PC-3 (cell line): Measurements from ENCODE around the gene RNU2-63P. TPM values are rescaled to one million over a fixed set of nuclear protein-coding genes. Genes with fewer than 3 reads are reported as not detected.

Source experiments
- ATAC-seq: fragments of 200-7000 bp; cut with Tn5 transposase; 2 replicates; pipeline ENCODE4 v1.9.1; 2020; ENCODE audit warnings: mild to moderate bottlenecking, moderate library complexity
- BruUV-seq: library from RNA; stranded (reverse); fragments of 400-500 nt; replicated peaks from 2 replicates; lab custom pipeline; 2021; lab: Mats Ljungman, UMichigan
- CTCF ChIA-PET: fragments of 300-600 bp; sonication (Branson Sonifier 250); formaldehyde crosslinking; loops from one replicate; lab custom pipeline; 2022; ENCODE audit warnings: antibody characterized with exemption; lab: Charles Lee
- POLR2A ChIA-PET: fragments of 300-600 bp; sonication (Branson Sonifier 250); formaldehyde crosslinking; loops from one replicate; lab custom pipeline; 2022; ENCODE audit warnings: antibody characterized with exemption; ENCODE audit not compliant: unreplicated experiment; lab: Charles Lee
- DNase-seq: peaks from one replicate; pipeline ENCODE4 v3.0.0-alpha.2; 2015
- H2AFZ ChIP-seq: fragments of 300-600 bp; sonication (generic); 2 replicates; pipeline ENCODE4 v1.6.0; 2016; ENCODE audit warnings: antibody characterized with exemption, low read length
- H3F3A ChIP-seq: fragments of 300-600 bp; sonication (generic); one replicate; pipeline ENCODE4 v1.6.0; 2017; ENCODE audit warnings: antibody characterized with exemption, low read length, control low read depth, mild to moderate bottlenecking; ENCODE audit not compliant: unreplicated experiment
- H3K27ac ChIP-seq: fragments of 300-600 bp; sonication (generic); 2 replicates; pipeline ENCODE4 v1.5.1; 2016; ENCODE audit warnings: mild to moderate bottlenecking, low read length
- H3K27me3 ChIP-seq: fragments of 300-600 bp; sonication (generic); 2 replicates; pipeline ENCODE4 v1.6.1; 2016; ENCODE audit warnings: low read length, mixed read lengths
- H3K36me3 ChIP-seq: fragments of 300-600 bp; sonication (generic); 2 replicates; pipeline ENCODE4 v1.6.1; 2016; ENCODE audit warnings: low read depth, mixed run types, low read length, mixed read lengths
- H3K4me1 ChIP-seq: fragments of 300-600 bp; sonication (generic); 2 replicates; pipeline ENCODE4 v1.5.1; 2016; ENCODE audit warnings: low read length; ENCODE audit not compliant: insufficient read depth
- H3K4me2 ChIP-seq: fragments of 300-600 bp; sonication (generic); 2 replicates; pipeline ENCODE4 v1.6.0; 2016; ENCODE audit warnings: low read length
- H3K4me3 ChIP-seq: fragments of 300-600 bp; sonication (generic); 2 replicates; pipeline ENCODE4 v1.5.1; 2016; ENCODE audit warnings: mild to moderate bottlenecking, low read length, mixed read lengths
- H3K79me2 ChIP-seq: fragments of 300-600 bp; sonication (generic); 2 replicates; pipeline ENCODE4 v1.6.1; 2017; ENCODE audit warnings: low read length, mixed read lengths
- H3K9ac ChIP-seq: fragments of 300-600 bp; sonication (generic); 2 replicates; pipeline ENCODE4 v1.6.0; 2016; ENCODE audit warnings: mild to moderate bottlenecking, low read length
- H3K9me2 ChIP-seq: fragments of 300-600 bp; sonication (generic); replicated peaks from 2 replicates; pipeline ENCODE4 v1.6.1; 2016; ENCODE audit warnings: mixed run types, low read length, mixed read lengths
- H3K9me3 ChIP-seq: fragments of 300-600 bp; sonication (generic); 2 replicates; pipeline ENCODE4 v1.6.1; 2016; ENCODE audit warnings: low read length, mixed read lengths
- H4K20me1 ChIP-seq: fragments of 300-600 bp; sonication (generic); 2 replicates; pipeline ENCODE4 v1.6.1; 2016; ENCODE audit warnings: low read length, mixed read lengths
- CTCF ChIP-seq: fragments of 300-600 bp; sonication (generic); conservative IDR thresholded peaks from 2 replicates; pipeline ENCODE4 v1.5.1; 2017; ENCODE audit warnings: antibody characterized with exemption, low read depth, mild to moderate bottlenecking, low read length
- EZH2 ChIP-seq: fragments of 300-600 bp; sonication (generic); IDR thresholded peaks from one replicate; pipeline ENCODE4 v1.6.1; 2017; ENCODE audit warnings: antibody characterized with exemption, mild to moderate bottlenecking, low read length; ENCODE audit not compliant: unreplicated experiment
- EZH2phosphoT487 ChIP-seq: fragments of 300-600 bp; sonication (generic); IDR thresholded peaks from 2 replicates; pipeline ENCODE4 v1.6.1; 2018; ENCODE audit warnings: mild to moderate bottlenecking, antibody characterized with exemption, low read length, borderline replicate concordance
- intact Hi-C: fragments of 100-400 bp; cut with micrococcal nuclease; formaldehyde crosslinking; loops from 2 replicates; pipeline ENCODE4 v1.9.0; 2023
- total RNA-seq: library from RNA; depleted of rRNA; stranded (reverse); fragments of >200 nt; gene quantifications from 2 replicates; pipeline ENCODE4 v1.2.3, GENCODE V29; 2014

The RNU2-63P gene
- total RNA-seq, 1 experiment from 2014 or later: 122 TPM

GRCh38 chr2:88054782-88055370, 38.5 kb upstream of the RNU2-63P start:
- ChIA-PET CTCF (interaction anchor here (0.7 kb wide), 1 partner anchor 17 kb away, joined by 6 read pairs; no protein-coding TSS in a partner anchor), POLR2A (no interaction called here)
- no peaks in the 10 kb centered on the region for H3K9me2 ChIP-seq
- TF ChIP-seq EZH2: no peak
- TF ChIP-seq EZH2phosphoT487: no peak
- no peak for TF ChIP-seq CTCF
- TSS peak; percentile 59 for BruUV-seq
- no peaks in the 10 kb centered on the region for H3F3A ChIP-seq
- DNase-seq (peak; percentile 14), ATAC-seq (peak; percentile 21)
- H3K4me3 ChIP-seq: peak overlapping the region; percentile 94
- peaks cover 19% of the 10 kb centered on the region for H3K4me1 ChIP-seq
- H3K27ac ChIP-seq: peak overlapping the region; percentile 68
- H4K20me1 ChIP-seq: no peaks in the 10 kb centered on the region
- peak overlapping the region; percentile 79 for H2AFZ ChIP-seq
- H3K9me3 ChIP-seq: no peaks in the 10 kb centered on the region
- H3K27me3 ChIP-seq: no peaks in the 10 kb centered on the region
- H3K36me3 ChIP-seq: no peaks in the 10 kb centered on the region; the same call in 1 of the 2 replicates
- intact Hi-C loops: loop anchor here (1.0 kb wide), 2 partner anchors 17 to 34 kb away; no protein-coding TSS in a partner anchor
- peak overlapping the region; percentile 87 for H3K4me2 ChIP-seq
- H3K79me2 ChIP-seq: peaks cover 26% of the 10 kb centered on the region
- H3K9ac ChIP-seq: peak overlapping the region; percentile 100

GRCh38 chr2:88053934-88054781, 37.8 kb upstream of the RNU2-63P start:
- Histone ChIP-seq H3K9me2 (no peaks in the 10 kb centered on the region), H3K79me2 (peaks cover 26% of the 10 kb centered on the region), H3K4me1 (peaks cover 19% of the 10 kb centered on the region), H3F3A (no peaks in the 10 kb centered on the region), H4K20me1 (no peaks in the 10 kb centered on the region), H3K27me3 (no peaks in the 10 kb centered on the region), H2AFZ (peak overlapping the region; percentile 79; the same call in 1 of the 2 replicates), H3K27ac (no peak overlapping the region), H3K9ac (peak overlapping the region; percentile 100), H3K4me3 (peak overlapping the region; percentile 94), H3K9me3 (no peaks in the 10 kb centered on the region), H3K4me2 (peak overlapping the region; percentile 87), H3K36me3 (no peaks in the 10 kb centered on the region; the same call in 1 of the 2 replicates)
- no peak for DNase-seq
- ATAC-seq: no peak
- TF ChIP-seq EZH2: no peak
- no peak for TF ChIP-seq CTCF
- TF ChIP-seq EZH2phosphoT487: no peak
- CTCF ChIA-PET: interaction anchor here (0.7 kb wide), 1 partner anchor 16 kb away, joined by 6 read pairs; no protein-coding TSS in a partner anchor
- intact Hi-C loops: no loop called here
- POLR2A ChIA-PET: no interaction called here
- BruUV-seq: no TSS peak
